SK-N-SH (cell line): Measurements from ENCODE around the gene CDCP1. TPM values are rescaled to one million over a fixed set of nuclear protein-coding genes. Genes with fewer than 3 reads are reported as not detected.

Source experiments
- CTCF ChIA-PET: fragments of 300-600, 350-600 bp; formaldehyde crosslinking; extraction: SDS; loops from one replicate; lab custom pipeline; 2021; lab: Yijun Ruan, JAX
- POLR2A ChIA-PET: fragments of 350-600 bp; sonication (Branson Sonifier 250); formaldehyde crosslinking; extraction: SDS; loops from one replicate; lab custom pipeline; 2020; ENCODE audit warnings: antibody characterized with exemption, inconsistent platforms; lab: Yijun Ruan, JAX
- DNase-seq: peaks from one replicate; pipeline ENCODE4 v3.0.0; 2012
- H2AFZ ChIP-seq: fragments of 200-600 bp; sonication (generic); 2 replicates; pipeline ENCODE4 v1.8.1; 2016; ENCODE audit warnings: antibody characterized with exemption, mild to moderate bottlenecking, low read depth
- H3F3A ChIP-seq: fragments of 200-600 bp; sonication (generic); replicated peaks from 2 replicates; pipeline ENCODE3; 2016; ENCODE audit warnings: antibody characterized with exemption, mild to moderate bottlenecking; ENCODE audit not compliant: insufficient read depth
- H3K27ac ChIP-seq, 2 experiments: fragments of 200-500 bp in 1 of 2; fragments of 200-600 bp in 1 of 2; sonication (Bioruptor generic) in 1 of 2; sonication (generic), shearing (Covaris generic) in 1 of 2; 2 replicates each; pipeline versions ENCODE4 v1.5.1 to v1.6.1; 2014 to 2016; ENCODE audit warnings: low read depth in 2 of 2, inconsistent platforms in 1 of 2, low read length in 1 of 2, mild to moderate bottlenecking in 1 of 2, mixed read lengths in 1 of 2
- H3K27me3 ChIP-seq: fragments of 200-600 bp; sonication (generic), shearing (Covaris generic); 2 replicates; pipeline ENCODE4 v1.6.1; 2016; ENCODE audit warnings: mixed run types; ENCODE audit not compliant: insufficient read depth
- H3K36me3 ChIP-seq, 2 experiments: fragments of 200-500 bp in 1 of 2; fragments of 200-600 bp in 1 of 2; sonication (Bioruptor generic) in 1 of 2; sonication (generic) in 1 of 2; replicated peaks in 1 of 2; 2 replicates each; pipeline versions ENCODE3 to v1.5.1; 2014 to 2016; ENCODE audit warnings: low read length in 1 of 2, mild to moderate bottlenecking in 1 of 2; ENCODE audit not compliant: insufficient read depth in 2 of 2, control insufficient read depth in 1 of 2
- H3K4me1 ChIP-seq, 2 experiments: fragments of 200-500 bp in 1 of 2; fragments of 200-600 bp in 1 of 2; sonication (Bioruptor generic) in 1 of 2; sonication (generic), shearing (Covaris generic) in 1 of 2; 2 replicates each; pipeline versions ENCODE4 v1.5.1 to v1.6.1; 2014 to 2016; ENCODE audit warnings: low read depth in 1 of 2, low read length in 1 of 2, mixed run types in 1 of 2; ENCODE audit not compliant: insufficient read depth in 2 of 2, control insufficient read depth in 1 of 2
- H3K4me2 ChIP-seq: fragments of 200-600 bp; sonication (generic), shearing (Covaris generic); 2 replicates; pipeline ENCODE4 v1.6.1; 2017; ENCODE audit warnings: mixed run types
- H3K4me3 ChIP-seq, 2 experiments: fragments of 200-500 bp in 1 of 2; fragments of 200-600 bp in 1 of 2; sonication (Bioruptor generic) in 1 of 2; sonication (generic), shearing (Covaris generic) in 1 of 2; 2 replicates each; pipeline versions ENCODE4 v1.5.1 to v1.8.1; 2014 to 2016; ENCODE audit warnings: low read depth in 2 of 2, inconsistent platforms in 1 of 2, low read length in 1 of 2, mild to moderate bottlenecking in 1 of 2, mixed read lengths in 1 of 2, moderate library complexity in 1 of 2
- H3K79me2 ChIP-seq: fragments of 200-600 bp; sonication (generic); 2 replicates; pipeline ENCODE4 v1.8.1; 2017; ENCODE audit warnings: mild to moderate bottlenecking; ENCODE audit not compliant: insufficient read depth
- H3K9ac ChIP-seq: fragments of 200-600 bp; sonication (generic); 2 replicates; pipeline ENCODE4 v1.6.1; 2017; ENCODE audit warnings: mixed run types
- H3K9me2 ChIP-seq: fragments of 200-600 bp; sonication (generic); 2 replicates; pipeline ENCODE4 v1.6.1; 2017; ENCODE audit warnings: mixed run types
- H3K9me3 ChIP-seq: fragments of 200-600 bp; sonication (generic); 2 replicates; pipeline ENCODE4 v1.6.1; 2017; ENCODE audit warnings: mixed run types, mild to moderate bottlenecking, moderate library complexity
- H4K20me1 ChIP-seq: fragments of 200-600 bp; sonication (generic); 2 replicates; pipeline ENCODE4 v1.6.1; 2017; ENCODE audit warnings: mild to moderate bottlenecking, mixed run types; ENCODE audit not compliant: insufficient read depth
- CHD2 ChIP-seq: fragments of 150-350 bp; IDR thresholded peaks from 2 replicates; pipeline ENCODE4 v1.6.1; 2018; ENCODE audit warnings: low read length; ENCODE audit not compliant: partially characterized antibody
- ELF1 ChIP-seq: IDR thresholded peaks from 2 replicates; pipeline ENCODE4 v1.4.0; 2012
- EP300 ChIP-seq, 2 experiments: IDR thresholded peaks; 2 replicates each; pipeline versions ENCODE4 v1.4.0 to v1.6.1; 2012; ENCODE audit warnings: borderline replicate concordance in 1 of 2, low read depth in 1 of 2, low read length in 1 of 2
- EZH2phosphoT487 ChIP-seq: fragments of 200-600 bp; sonication (generic); IDR thresholded peaks from 2 replicates; pipeline ENCODE4 v1.6.1; 2017; ENCODE audit warnings: low read depth, mixed run types, mild to moderate bottlenecking, antibody characterized with exemption, moderate library complexity, borderline replicate concordance
- FOXJ3 ChIP-seq: sonication (generic); formaldehyde crosslinking; IDR thresholded peaks from 2 replicates; pipeline ENCODE4 v1.5.1; 2020; ENCODE audit warnings: mild to moderate bottlenecking, missing genetic modification reagents
- GABPA ChIP-seq: IDR thresholded peaks from 2 replicates; pipeline ENCODE4 v1.4.0; 2012; ENCODE audit warnings: low read depth, mild to moderate bottlenecking
- GATA2 ChIP-seq: sonication (generic); formaldehyde crosslinking; IDR thresholded peaks from 2 replicates; pipeline ENCODE4 v1.5.0; 2020; ENCODE audit warnings: mild to moderate bottlenecking, missing genetic modification reagents
- JUND ChIP-seq: IDR thresholded peaks from 2 replicates; pipeline ENCODE4 v1.4.0; 2012
- MEF2A ChIP-seq: IDR thresholded peaks from 2 replicates; pipeline ENCODE4 v1.4.0; 2012; ENCODE audit warnings: low read depth, borderline replicate concordance
- MXI1 ChIP-seq: IDR thresholded peaks from 2 replicates; pipeline ENCODE4 v1.6.1; 2012; ENCODE audit warnings: mild to moderate bottlenecking, low read depth, low read length, improper control_type of control experiment
- NFIC ChIP-seq: IDR thresholded peaks from 2 replicates; pipeline ENCODE4 v1.4.0; 2012; ENCODE audit warnings: borderline replicate concordance
- NRF1 ChIP-seq: IDR thresholded peaks from 2 replicates; pipeline ENCODE4 v1.6.1; 2012; ENCODE audit warnings: low read depth, mild to moderate bottlenecking, low read length
- RAD21 ChIP-seq: IDR thresholded peaks from 2 replicates; pipeline ENCODE4 v1.6.1; 2012; ENCODE audit warnings: mild to moderate bottlenecking, low read length
- RCOR1 ChIP-seq: fragments of 150-350 bp; IDR thresholded peaks from 2 replicates; pipeline ENCODE4 v1.6.1; 2017; ENCODE audit warnings: antibody characterized with exemption, low read length
- RFX5 ChIP-seq: IDR thresholded peaks from 2 replicates; pipeline ENCODE4 v1.6.1; 2012; ENCODE audit warnings: mild to moderate bottlenecking, improper control_type of control experiment, low read length
- RXRA ChIP-seq: IDR thresholded peaks from 2 replicates; pipeline ENCODE4 v1.4.0; 2012; ENCODE audit warnings: low read depth, mild to moderate bottlenecking, borderline replicate concordance
- SMC3 ChIP-seq: IDR thresholded peaks from 2 replicates; pipeline ENCODE4 v1.6.1; 2012; ENCODE audit warnings: low read depth, low read length, improper control_type of control experiment
- TAF1 ChIP-seq: IDR thresholded peaks from 2 replicates; pipeline ENCODE4 v1.6.1; 2012; ENCODE audit warnings: low read depth, mild to moderate bottlenecking, low read length, moderate library complexity, borderline replicate concordance
- TCF12 ChIP-seq: IDR thresholded peaks from 2 replicates; pipeline ENCODE4 v1.4.0; 2012
- TEAD4 ChIP-seq: IDR thresholded peaks from 2 replicates; pipeline ENCODE4 v1.4.0; 2012; ENCODE audit warnings: mild to moderate bottlenecking, borderline replicate concordance; ENCODE audit not compliant: insufficient read depth
- ZBTB33 ChIP-seq: IDR thresholded peaks from 2 replicates; pipeline ENCODE4 v1.4.0; 2012; ENCODE audit warnings: low read depth, borderline replicate concordance
- WGBS: methylation state at CpG from one replicate; pipeline ENCODE4 v1.1.6; 2017; ENCODE audit warnings: low lambda C conversion rate; 5-methylcytosine and 5-hydroxymethylcytosine counted together
- polyA plus RNA-seq, 3 experiments: library from polyadenylated mRNA; depleted of rRNA; stranded (reverse); fragments of >200 nt; gene quantifications; 2 replicates each; pipeline ENCODE4 v1.2.3, GENCODE V29; 2012

CDCP1 gene
- polyA plus RNA-seq, 1 of the 3 experiments (the other 2 are of a cell fraction): 3.6 TPM

GRCh38 chr3:45167011-45167911, 21.1 kb upstream of the CDCP1 start (continued):
- TF ChIP-seq NRF1 (peak; percentile 40), EZH2phosphoT487 (no peak), RFX5 (no peak), FOXJ3 (no peak), TEAD4 (peak; percentile 63; the same call in 1 of the 2 replicates), ZBTB33 (0 out of 2 replicates have a peak, but pooled peaks have one; percentile 11), GABPA (0 out of 2 replicates have a peak, but pooled peaks have one; percentile 12), NFIC (peak; percentile 29; the same call in 1 of the 2 replicates), JUND (peak; percentile 77), RAD21 (0 out of 2 replicates have a peak, but pooled peaks have one; percentile 15), CHD2 (peak; percentile 50), TAF1 (peak; percentile 64; the same call in 1 of the 2 replicates)

GRCh38 chr3:45166321-45166879, 20.2 kb upstream of the CDCP1 start:
- H3K9ac ChIP-seq: peak overlapping the region; percentile 83
- peak overlapping the region; percentile 65 for H3K4me2 ChIP-seq
- H3K36me3 ChIP-seq: no peaks in the 10 kb centered on the region
- H4K20me1 ChIP-seq: no peaks in the 10 kb centered on the region
- H2AFZ ChIP-seq: peak overlapping the region; percentile 39; the same call in 1 of the 2 replicates
- no peaks in the 10 kb centered on the region for H3K9me3 ChIP-seq
- no peak for TF ChIP-seq TEAD4
- TF ChIP-seq CHD2: peak; percentile 30
- no peak for TF ChIP-seq RCOR1
- no peak for TF ChIP-seq NFIC
- peak; percentile 21; the same call in 1 of the 2 replicates for TF ChIP-seq MXI1
- TF ChIP-seq FOXJ3: no peak
- TF ChIP-seq ELF1: no peak
- TF ChIP-seq EP300 (IDR thresholded peaks at IDR 0.05; ENCODE audit: borderline replicate concordance in 1 of 2, low read depth in 1 of 2, low read length in 1 of 2): peak in 1 of 2 experiments; percentile 58; a peak in 1 of 4 replicates
- no peak for TF ChIP-seq RXRA
- TF ChIP-seq GATA2 (CRISPR knock-in tag): 0 out of 2 replicates have a peak, but pooled peaks have one; percentile 10
- TF ChIP-seq GABPA: no peak
- no peak for TF ChIP-seq TCF12
- no peak for TF ChIP-seq MEF2A
- TF ChIP-seq SMC3: no peak
- H3K27me3 ChIP-seq: no peaks in the 10 kb centered on the region
- H3K79me2 ChIP-seq: no peaks in the 10 kb centered on the region
- H3K27ac ChIP-seq: peak overlapping the region; percentile 92 to 98
- H3F3A ChIP-seq: peaks cover 25% of the 10 kb centered on the region
- 77% methylated on average over 3 of the region's 3 CpGs for WGBS
- peaks cover 26 to 30% of the 10 kb centered on the region in 2 experiments for H3K4me1 ChIP-seq
- POLR2A ChIA-PET: no interaction called here
- no peak overlapping the region for H3K4me3 ChIP-seq
- CTCF ChIA-PET: no interaction called here
- H3K9me2 ChIP-seq: no peaks in the 10 kb centered on the region
- peak; percentile 53 for DNase-seq
